Renal pelvis (tissue), 4 donors: Measurements from ENCODE around the gene SUMO4. TPM values are rescaled to one million over a fixed set of nuclear protein-coding genes. Genes with fewer than 3 reads are reported as not detected.

ENCODE experiments used
- DNase-seq: peaks from one replicate; pipeline ENCODE4 v3.0.0-alpha.2; 2013
- polyA plus RNA-seq, 3 donors: library from polyadenylated mRNA; unstranded; fragments of 120-200 nt; gene quantifications; one replicate each; pipeline ENCODE4 v1.2.1, GENCODE V29; 2013; ENCODE audit not compliant: insufficient read length in 3 of 3

Gene SUMO4
- polyA plus RNA-seq, 3 donors: 0.55 to 1.4 (median 0.73) TPM

GRCh38 chr6:149387779-149388512 lies 12.1 kb upstream of the SUMO4 start:
- no peak for DNase-seq

DNA sequence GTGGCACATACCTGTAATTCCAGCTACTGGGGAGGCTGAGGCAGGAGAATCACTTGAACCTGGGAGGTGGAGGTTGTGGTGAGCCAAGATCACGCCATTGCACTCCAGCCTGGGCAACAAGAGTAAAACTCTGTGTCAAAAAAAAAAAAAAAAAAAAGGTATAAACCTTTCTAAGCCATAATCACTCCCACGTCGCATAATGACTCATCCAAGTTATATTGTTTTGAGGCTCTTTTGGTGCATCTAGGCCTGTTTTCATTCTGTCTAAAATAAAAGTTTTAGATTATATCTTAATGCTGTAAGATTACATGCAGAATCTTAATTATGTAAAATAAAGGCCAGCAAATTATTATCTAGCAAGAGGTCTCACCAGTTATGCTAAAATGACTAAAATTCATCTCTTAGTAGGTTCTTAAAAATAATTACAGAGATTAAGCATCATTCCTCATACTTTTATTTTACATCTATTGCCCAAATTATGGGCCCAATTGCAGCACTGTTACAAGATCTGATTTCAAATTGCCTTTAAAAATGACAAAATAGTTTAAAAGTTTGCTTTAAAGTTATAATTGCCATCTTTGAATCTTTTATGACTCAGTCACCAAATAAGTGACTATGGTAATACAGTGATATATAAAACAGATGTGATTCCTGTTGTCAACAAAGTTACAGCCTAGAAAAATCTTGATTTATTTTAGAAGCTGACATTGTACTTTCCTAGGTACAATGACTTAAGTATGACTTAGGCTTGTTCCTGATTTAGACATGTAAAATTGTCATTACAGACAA lies 10.4 kb upstream of the SUMO4 start:
- DNase-seq: no peak

- DNase-seq: no peak
These were observed 8.0 kb upstream of the SUMO4 start for GRCh38 chr6:149392093-149392492.

DNA sequence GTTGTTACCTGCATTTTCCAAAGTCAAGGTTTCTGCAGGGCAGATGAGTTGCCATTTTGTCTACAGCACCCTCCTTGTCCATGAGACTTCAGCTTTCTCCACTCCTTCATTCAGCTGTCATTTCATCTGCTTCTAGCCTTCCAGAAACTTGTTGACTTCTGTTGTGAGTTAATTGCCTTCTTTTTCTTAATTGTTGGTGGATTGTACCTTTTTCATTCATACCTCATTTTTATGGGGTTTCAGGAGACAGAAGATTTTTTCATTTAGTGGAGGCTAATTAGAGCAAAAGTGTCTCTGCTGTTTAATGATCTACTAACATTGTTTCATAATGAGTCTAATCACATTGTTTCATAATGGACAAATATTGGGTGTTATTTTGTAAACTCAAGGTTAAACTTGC lies 7.5 kb upstream of the SUMO4 start:
- no peak for DNase-seq

GRCh38 chr6:149393002-149393679 lies 6.9 kb upstream of the SUMO4 start:
- DNase-seq: no peak

DNA sequence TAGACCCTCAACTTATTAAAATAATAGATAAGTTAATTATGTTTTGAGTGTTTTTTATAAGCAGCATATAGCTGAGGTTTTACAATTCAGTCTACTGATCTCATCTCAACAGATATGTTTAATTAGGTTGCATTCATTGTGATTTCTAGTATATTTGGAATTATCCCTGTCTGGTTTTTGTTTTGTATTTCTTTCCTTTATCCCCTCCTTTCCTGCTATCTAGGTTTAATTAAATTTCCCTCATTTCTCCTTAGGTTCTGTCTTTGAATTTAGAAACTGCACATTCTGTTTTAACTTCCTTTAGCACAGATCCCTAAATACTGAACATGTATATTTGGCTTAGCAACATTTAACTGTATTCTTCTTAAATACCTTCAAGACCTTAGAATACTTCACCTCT lies 4.9 kb upstream of the SUMO4 start:
- no peak for DNase-seq

DNA sequence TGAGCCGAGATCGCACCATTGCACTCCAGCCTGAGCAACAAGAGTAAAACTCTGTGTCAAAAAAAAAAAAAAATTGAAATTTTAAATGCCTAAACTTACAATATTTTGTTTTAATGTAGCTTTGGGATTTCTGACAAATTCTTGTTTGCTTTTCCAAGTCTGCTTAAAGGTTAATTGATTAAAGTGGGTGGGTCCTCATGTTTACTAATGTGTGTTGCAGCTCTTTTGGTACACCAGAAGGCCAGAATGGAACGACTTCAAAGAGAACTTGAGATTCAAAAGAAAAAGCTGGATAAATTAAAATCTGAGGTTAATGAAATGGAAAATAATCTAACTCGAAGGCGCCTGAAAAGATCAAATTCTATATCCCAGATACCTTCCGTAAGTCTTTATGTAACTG lies 2.7 kb upstream of the SUMO4 start:
- DNase-seq: no peak

DNA sequence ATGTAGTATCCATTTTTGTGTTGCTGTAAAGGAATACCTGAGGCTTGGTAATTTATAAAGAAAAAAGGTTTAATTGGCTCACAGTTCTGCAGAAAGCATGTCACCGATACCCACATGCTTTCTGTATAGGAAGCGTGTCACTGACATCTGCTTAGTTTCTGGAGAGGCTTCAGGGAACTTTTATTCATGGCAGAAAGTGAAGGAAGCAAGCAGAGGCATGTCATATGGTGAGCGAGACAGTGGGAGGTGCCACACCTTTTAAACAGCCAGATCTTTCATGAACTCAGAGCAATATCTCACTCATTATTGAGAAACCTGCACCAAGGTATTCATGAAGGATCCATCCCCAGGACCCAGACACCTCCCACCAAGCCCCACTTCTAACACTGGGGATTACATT lies 3.5 kb downstream of the SUMO4 start:
- no peak for DNase-seq

DNA sequence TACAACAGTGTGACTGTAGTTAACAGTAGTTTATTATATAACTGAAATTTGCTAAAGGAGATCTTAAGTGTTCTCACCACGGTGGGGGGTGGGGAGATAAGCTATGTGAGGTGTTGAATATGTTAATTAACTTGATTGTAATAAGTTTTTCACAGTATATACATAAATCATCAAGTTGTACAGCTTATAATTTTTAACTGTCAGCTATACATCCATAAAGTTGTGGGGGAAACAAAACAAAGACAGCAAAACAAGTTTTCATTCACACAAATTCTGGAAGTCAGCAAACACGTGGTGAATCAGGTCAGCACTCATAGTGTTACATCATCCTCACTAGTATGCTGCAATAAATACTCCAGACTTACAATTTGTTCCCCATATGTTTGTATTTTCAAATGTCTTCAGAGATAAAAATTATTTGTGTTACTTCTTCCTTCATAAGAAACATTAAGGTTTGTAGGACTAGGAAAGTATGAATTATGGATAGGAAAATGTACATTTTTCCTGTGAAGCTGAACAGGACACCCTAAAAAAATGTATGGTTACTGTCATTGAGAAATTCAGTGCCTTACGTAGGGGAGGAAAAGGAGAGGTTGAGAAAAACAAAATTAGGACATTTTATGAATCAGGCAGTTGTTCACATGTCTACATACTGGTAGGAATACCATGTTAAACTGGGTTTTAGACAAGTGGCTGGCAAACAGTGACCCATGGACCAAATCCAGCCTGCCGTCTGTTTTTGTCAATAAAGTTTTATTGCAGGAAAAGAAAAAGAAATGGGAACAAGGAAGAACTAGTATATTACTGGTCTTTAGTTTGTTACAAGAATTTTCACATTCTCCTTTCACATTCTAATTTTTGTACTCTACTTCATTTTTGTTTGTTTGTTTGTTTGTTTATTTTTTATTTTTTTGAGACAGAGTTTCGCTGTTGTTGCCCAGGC lies 6.0 kb downstream of the SUMO4 start:
- DNase-seq: no peak

- no peak for DNase-seq
These were observed 9.6 kb downstream of the SUMO4 start for GRCh38 chr6:149409617-149410016.

DNA sequence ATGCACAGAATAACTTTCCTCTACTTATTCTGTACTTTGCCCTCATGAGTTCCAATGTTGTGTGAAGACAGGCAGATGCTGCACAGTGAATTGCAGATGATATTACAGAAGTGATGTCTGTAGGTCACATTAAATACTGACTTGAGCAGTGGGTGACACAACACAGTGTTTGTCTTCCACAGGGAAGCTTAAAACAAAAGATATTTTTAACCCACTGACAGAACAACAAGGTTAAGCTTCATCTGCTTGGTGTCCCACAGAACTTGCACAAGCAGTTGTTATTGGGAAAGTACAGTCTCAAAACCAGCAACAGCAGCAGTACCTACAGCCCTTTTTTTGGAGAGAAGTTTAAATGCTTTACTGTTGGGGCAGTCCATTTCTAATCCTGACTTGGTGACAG lies 10.5 kb downstream of the SUMO4 start:
- no peak for DNase-seq

GRCh38 chr6:149414009-149414408 lies 13.9 kb downstream of the SUMO4 start:
- DNase-seq: no peak

DNA sequence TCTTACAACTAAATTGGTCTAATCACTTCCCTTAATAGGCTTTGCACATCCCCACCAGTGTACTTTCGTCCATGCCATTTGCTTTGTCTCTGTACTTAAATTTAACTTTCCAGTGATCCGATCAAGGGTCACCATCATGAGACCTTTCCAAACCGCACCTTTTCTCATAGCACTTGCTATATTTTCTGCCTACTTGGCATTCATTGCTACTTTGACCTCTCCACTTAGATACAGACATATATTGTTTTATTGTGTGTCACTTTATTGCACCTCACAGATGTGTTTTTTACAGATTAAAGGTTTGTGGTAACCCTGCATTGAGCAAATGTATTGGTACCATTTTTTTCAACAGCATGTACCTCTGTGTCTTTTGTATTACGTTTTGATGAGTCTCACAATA lies 14.8 kb downstream of the SUMO4 start:
- no peak for DNase-seq

- DNase-seq: no peak
These were observed 19.8 kb downstream of the SUMO4 start for GRCh38 chr6:149419696-149420404.

DNA sequence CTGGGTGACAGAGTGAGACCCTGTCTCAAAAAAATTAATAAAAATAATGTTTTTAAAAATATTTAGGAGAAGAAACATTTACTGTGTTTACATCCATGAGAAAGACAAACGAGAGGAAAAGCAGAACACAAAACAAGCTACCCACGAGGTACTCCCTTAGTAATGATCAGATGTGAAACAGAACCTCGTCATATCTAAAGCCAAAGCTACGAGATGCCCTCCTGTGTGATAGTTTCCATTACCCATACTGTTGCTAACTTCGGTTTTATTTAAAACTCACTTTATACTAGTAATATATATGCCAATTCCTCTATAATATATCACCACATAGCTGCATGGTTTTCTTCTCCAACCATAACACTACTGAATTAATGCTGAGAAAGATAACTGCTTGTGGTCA lies 21.1 kb downstream of the SUMO4 start:
- no peak for DNase-seq

GRCh38 chr6:149422581-149422980 lies 22.5 kb downstream of the SUMO4 start:
- DNase-seq: no peak

DNA sequence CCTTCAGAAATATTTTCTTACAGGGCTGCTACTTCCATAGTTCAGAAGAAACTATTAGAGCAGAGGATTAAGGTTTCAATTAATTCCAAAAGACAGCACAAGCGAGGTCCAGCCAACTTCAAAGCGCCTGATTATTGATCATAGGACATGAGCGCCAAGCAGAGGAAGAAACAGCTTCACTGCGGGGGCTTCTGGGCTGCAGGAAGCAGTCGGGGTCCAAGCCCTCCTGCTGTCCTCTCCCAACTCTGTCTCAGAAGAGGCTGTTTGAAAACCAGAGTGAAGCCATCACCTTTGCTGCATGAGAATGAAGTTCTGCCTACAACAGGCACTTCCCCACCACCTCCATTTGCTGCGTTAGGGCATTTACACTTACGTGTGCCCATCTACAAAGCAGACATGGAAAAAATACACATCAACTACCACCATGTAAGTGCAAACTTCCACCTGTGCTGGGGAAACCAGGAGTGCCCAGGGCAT lies 23.9 kb downstream of the SUMO4 start:
- DNase-seq: no peak

DNA sequence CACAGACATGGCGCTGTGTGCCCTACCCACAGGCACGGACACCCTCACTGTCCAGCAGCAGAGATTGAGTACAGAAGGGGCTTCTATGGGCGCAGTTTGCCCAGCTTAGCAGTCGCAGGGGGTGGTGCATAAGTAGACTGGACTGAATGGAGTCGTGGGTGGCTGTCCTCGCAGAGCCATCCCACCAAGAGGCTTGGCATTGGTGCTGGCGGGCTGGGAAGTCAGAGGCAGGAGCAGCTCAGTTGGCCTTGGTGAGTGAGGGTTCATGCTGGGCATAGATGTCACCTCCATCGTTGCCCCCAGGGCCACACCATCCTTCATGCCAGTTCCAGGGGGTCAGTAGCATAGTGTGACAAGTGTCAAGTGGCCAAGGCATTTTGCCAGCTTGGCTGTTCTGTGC lies 25.2 kb downstream of the SUMO4 start:
- DNase-seq: no peak

DNA sequence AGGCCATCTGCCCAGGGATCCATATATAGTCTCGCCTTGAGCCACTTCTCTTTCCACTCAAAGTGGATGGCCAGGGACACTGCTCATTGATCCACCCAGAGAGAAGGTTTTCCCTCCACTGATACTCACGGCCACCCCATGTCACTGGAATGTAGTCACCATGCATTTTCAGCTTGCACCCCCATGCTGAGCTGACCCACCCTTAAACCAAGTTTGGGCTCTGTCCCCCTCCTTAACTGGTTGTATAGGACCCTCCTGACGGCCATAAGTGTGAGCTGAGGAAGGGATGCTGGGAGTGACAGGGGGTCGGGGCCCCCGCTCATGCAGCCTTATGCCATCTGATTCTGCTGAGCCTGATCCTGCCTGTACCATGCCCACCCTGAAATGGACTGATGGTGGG lies 25.7 kb downstream of the SUMO4 start:
- DNase-seq: no peak

DNA sequence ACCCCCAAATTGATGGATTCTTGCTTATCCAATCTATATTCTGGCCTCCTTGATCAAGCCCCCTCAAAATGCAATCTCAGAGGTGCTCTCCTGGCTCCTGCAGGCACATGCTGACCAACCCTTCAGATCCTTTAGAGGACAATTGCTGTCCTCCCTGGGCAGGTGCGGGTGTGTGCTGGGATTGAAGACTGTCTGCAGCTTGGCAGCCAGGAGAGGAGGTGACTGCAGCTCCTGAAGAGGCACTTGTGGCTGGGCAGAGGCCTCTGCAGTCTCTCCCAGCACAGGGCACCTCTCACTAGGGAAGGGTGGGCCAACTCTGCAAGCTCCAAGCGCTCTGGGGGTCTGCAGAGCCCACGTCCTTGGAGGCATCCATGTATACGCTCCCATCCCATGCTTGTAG lies 28.5 kb downstream of the SUMO4 start:
- DNase-seq: no peak
